GM18520 (cell line): Measurements from ENCODE around the gene TMEM14A.

ENCODE experiments used
- ATAC-seq: cut with Tn5 transposase; IDR thresholded peaks from one replicate; pipeline ENCODE4 v1.9.1; 2021; ENCODE audit not compliant: unreplicated experiment

The TMEM14A gene, protein sequence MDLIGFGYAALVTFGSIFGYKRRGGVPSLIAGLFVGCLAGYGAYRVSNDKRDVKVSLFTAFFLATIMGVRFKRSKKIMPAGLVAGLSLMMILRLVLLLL

DNA sequence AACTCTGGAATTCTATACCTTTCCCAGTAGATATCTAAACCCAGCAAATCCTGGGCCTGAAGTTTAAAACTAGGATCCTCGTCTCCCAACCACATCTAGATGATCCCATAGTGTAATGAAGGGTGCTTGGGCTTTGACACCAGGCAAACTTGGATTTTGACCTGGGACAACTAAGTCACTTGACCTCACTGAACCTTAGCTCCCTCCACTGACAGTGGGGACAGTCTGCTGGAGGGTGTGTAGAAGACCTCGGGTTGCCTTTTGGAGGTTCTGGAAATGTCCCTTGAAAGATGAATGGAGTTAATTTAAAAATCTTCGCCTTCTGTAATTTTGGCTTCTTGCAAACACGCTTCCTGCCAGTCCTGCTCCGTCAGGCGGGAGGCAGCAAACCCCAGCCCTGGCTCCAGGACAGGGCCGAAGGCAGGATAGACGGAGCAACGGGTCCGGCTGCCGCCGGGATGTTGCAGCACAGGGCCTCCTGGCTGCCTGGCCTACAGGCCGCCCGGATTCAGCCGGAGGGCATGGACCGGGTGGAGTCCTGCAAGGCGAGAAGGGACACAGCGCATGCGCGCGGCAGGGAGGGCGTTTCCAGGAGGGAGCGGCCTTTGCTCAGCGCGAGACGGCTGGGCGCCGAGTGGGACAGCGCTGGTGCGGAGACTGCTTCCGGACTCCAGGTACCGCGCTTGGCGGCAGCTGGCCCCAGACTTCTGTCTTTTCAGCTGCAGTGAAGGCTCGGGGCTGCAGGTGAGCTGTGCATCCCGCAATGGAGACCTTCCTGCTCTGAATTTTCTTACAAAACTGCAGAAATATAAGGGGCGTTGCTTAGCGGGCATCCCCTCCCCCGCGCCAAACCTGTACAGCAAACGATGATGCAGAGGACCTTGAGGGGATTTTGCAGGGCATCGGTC, at the start of gene TMEM14A:
TMEM14A (plus strand) TSS at position 612 of the 908 bp plus-strand sequence. CDS start 5,990 bp downstream, outside the sequence.
- ATAC-seq = peak; percentile 96

DNA sequence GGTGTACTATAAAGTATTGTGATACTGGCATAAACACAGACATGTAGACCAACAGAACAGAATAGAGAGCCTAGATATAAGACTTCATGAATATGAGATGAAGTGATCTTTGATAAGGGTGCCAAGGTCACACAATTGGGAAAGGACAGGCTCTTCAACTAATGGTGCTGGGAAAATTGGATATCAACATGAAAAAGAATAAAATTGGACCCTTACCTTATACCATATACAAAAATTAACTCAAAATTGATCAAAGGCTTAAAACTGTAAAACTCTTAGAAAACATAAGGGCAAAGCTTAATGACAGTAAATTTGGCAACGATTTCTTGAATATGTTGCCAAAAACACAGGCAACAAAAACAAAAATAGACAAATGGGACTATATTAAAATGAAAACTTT, 49.3 kb upstream of the TMEM14A start:
- no peak for ATAC-seq

DNA sequence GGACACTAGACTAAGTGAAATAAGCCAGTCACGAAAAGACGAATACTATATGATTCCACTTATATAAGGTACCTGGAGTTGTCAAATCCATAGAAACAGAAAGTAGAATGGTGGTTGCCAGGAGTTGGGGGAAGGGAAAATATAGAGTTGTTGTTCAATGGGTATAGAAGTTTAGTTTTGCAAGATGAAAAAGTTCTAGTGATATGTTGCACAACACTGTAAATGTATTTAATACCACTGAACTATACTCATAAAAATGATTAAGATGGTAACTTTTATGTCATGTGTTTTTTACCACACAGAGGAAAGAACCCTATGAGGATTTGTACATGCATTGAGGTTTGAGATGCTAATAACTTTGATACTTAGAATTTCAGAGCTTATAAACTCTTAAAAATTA, 48.1 kb upstream of the TMEM14A start:
- no peak for ATAC-seq

DNA sequence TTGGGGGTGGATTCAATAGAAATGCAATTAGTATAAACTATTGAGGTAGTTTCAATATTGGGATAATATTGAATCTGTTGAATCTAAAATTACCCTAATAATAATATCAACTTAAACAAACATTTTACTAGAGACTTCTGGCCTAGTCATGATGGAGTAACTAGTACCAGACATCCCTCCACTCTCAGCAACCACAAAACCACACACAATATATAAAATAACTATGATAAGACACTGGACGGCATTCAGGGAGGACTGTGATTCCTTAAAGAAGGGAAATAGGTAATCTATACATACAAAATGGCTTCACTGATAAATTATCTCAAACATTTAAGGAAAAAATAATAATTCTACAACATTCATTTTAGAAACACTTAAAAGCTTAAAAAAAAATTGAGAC, 38.9 kb upstream of the TMEM14A start:
- no peak for ATAC-seq

DNA sequence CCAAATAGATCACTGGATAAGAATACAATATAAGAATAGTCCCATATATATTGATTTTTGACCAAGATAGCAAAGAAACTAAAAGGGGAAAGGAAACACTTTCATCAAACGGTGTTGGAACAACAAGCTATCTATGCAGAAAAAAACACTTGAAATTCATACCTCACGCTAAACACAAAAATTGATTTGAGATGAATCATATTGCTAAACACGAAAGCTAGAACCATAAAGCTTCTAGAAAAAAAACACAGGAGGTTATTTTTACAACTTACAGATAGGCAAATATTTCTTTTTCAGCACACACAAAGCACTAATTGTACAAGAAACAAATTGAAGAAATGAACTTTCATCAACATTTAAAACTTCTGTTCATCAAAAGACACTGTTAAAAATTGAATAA, 36.7 kb upstream of the TMEM14A start:
- ATAC-seq = no peak

DNA sequence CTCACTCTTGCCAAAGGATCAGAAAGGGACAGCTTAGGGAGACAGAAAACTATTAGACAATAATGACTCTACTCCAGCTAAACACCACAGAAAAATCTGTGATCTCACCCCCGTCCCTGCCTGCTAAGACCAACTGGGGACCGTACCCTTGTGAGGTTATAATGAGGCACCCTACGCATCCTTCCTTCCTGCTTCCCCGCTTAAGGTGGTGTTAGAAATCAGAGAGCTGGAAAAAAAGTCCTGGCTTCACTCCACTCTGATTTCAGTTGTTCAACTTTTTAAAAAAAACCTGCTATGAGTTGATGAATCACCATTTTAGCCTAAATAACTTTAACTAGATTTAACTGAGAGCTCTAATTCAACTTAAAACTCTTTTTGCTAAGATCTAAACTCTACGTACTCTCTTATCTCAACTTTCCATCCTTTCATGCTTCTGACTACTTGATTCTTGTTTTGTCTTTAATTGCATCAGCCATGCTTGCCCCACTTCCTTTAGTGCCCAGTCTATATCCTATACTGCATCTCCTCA, 35.8 kb upstream of the TMEM14A start:
- no peak for ATAC-seq

DNA sequence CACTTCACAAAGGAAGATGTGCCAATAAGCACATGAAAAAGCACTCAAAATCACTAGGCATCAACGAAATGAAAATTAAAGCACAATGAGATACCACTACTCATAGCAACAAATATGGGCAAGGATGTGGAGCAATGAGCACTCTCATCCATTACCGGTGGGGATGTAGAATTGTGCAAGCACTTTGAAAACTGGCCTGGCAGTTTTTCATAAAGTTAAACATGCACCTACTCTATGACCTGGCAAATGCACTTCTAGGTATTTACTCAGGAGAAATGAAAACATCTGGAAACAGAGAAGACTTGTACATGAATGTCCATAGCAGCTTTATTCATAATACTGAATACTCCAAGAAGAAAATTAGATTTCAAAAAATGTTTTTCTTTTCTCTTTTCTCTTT, 34.1 kb upstream of the TMEM14A start:
- ATAC-seq = no peak

DNA sequence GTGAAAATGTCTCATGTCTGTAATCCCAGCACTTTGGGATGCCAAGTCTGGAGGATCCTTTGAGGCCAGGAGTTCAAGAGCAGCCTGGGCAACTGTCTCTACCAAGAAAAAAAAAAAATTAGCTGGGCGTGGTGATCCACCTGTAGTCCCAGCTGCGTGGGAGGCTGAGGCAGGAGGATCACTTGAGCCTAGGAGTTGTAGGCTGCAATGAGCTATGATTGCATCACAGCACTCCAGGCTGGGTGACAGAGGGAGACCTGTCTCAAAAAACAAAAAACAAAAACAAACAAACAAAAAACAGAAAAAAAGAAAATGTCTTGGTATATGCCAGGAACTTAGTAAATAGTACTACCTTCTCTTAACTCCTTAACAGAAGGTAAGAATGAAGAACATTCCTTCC, 31.4 kb upstream of the TMEM14A start:
- ATAC-seq = no peak

DNA sequence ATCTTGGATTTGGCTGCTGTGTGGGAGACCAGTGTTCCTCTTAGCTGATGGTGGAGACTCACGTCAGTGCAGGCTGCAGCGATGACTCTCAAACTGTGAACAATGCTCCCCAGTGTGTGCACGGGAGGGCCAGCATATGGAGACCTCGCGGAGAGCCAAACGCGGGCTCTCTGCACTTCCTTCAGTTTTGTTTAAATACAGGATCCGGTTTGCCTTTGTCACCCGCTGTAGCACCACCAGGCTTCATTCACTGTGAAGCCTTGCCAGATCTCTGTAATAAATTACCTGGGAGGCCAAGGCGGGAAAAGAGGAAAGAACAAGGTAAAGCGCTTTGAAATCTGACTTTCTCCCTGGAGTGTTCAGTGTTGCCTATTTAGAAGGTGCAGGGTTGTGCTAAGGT, 30.7 kb upstream of the TMEM14A start:
- no peak for ATAC-seq

DNA sequence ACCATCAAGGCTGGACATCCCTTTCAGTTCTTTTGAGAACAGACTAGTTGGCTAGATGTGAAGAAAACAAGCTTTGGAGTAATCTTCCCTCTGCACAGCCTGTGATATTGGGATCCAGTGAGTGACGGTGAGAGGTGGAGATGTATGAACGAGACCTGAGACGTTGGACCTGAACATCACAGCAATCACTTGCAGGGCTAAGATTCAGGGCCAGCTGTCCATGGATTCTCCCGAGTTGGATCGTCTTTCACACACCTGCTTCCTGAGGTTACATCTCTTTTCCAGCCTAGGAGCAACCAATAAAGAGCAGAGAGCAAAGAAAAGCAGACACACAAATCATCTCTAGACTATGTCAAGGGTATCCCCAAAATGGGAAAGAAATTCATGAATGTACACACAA, 30.0 kb upstream of the TMEM14A start:
- ATAC-seq = no peak

DNA sequence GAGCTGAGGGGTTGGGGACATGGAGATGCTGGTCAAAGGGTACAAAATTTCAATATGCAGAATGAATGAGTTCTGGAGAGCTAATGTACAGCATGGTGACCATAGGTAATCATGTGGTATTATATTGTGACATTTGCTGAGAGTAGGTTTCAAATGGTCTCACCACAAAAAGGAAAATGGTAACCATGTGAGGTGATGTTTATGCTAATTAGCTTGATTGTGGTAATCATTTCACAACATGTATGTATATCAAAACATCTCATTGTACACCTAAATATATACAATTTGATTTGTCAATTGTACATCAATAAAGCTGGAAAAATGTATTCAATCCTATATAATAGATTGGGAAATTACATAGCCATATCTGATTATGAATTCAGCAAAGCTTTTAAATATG, 29.5 kb upstream of the TMEM14A start:
- ATAC-seq = no peak

DNA sequence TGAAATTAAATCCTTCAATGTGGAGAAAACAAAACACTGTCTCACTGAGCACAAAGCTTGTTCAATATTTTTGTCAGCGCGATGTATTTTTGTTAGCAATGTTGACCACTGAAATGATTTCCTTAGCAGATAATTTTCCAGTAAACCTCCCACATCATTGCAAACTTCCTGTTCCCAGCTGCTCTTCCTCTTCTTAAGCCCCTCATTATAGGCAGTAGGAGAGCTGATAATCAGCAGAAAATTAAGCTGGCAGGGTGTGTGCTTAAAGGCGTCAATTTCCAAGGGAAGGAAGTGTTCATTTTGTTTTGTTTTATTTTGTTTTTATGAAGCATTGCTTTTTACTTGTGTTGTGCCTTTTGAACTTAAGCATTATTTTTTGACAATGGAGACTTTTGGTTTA, 29.1 kb upstream of the TMEM14A start:
- ATAC-seq = no peak

DNA sequence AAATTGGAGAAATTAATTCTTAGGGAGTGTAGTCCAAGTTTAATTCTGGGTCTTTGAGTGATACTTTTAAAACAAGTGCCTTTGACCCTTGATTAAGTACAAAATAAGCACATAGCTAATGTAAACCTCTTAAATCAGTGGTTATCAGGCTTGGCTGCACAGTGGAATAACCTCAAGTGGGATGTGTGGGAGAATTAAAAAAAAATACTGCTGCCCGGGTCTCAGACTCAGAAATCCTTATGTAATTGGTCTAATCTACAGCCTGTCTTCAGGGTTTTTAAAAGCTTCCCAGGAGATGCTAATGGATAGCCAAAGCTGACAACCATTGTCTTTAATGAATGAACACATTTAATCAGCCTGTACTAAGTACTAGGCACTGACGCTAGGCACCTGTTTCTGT, 28.5 kb upstream of the TMEM14A start:
- ATAC-seq = no peak

DNA sequence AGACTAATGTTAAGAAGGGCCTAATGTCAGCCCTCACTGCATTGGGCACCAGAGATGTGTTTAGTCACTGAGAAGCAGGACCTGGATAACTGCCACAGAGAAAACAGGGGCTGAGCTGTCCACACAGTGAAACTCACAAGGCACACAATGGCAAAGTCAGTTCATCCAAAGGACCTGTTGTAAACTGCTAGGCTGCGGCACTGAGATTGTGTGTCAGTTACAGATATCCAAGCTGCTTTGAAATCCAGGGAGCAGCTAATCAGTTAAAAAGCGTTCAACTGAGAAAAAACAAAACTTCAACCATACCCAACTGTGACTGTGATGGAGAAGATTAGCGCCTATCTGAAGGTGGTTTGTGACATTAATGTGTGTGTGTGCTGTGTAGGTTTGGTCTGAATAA, 27.8 kb upstream of the TMEM14A start:
- no peak for ATAC-seq

DNA sequence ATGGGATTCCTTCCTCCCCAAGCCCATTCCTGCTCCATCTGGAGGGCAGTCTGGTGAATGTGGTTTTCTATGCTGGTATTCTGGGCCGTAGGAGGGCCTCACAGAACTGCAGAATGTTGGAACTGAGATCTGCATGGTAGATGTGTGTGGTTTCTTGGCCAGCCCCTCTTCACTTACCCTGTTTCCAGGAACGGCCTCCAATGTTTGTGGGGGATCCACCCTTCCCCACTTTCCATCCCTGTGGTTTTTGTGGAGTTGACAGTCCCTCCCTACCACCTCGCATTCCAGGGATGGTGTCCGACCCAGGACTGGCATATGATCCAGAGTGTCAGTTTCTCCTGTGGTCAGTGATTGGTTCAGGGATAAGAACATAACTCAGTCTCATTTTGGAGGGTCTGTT, 26.7 kb upstream of the TMEM14A start:
- no peak for ATAC-seq

DNA sequence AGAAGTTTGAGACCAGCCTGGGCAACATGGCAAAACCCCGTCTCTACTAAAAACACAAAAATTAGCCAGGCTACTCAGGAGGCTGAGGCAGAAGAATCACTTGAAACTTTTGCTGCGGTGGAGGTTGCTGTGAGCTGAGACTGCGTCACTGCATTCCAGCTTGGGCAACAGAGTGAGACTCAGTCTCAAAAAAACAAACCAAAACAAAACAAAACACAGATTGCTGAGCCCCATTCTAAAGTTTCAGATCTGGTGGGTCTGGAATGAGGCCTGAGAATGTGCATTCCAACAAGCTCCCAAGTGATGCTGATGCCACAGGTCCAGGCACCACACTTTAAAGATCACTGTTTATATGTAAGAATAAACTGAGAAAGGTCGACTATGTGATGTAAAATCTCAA, 24.9 kb upstream of the TMEM14A start:
- ATAC-seq = no peak

DNA sequence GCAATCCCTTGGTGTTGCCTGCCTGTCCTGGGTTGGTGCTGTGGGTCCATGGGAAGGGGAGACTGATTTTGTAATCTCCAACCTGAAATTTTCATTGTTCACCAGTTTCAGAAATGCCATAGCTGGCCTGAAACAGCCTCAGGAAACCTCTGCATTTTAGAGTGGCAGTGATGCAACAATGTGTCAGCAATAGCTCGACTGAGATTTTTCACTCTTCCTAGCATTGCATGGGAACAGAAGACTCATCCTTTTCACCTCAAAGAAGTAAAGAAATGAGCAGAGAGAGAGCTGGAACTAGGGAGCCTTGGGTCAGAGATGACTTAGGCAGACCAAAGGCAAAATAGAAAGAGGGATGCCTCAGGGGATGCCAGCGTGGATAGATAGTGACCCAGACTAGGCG, 23.7 kb upstream of the TMEM14A start:
- ATAC-seq = no peak

DNA sequence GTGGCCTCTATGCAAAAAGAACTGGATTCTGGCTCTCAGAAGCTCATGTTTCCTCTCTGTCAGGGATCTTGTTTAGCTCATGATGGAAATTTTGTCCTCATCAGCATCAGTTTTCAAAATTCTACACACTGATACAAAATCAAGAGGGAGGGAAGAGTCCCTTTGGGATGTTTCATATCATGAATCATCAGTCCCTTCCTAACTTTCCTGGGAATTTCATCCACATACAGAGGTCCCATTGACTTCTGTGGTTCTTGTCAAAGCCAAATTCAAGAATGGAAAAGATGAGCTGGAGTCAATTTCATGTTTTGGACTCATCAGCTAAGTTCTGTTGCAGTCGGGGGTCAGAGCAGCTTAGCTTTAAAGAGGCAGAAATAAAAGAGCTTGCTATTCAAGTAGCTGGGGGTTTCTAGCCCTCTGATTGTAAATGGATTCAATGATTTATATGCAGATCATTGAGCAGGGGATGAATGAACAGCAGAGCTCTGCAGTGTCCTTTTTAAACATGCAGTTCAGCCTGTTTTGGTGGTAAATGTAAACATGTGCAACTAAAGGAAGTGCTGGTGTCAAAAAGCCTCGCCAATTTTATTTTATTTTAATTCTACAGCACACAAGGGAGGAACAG, 21.3 kb upstream of the TMEM14A start:
- ATAC-seq = no peak

DNA sequence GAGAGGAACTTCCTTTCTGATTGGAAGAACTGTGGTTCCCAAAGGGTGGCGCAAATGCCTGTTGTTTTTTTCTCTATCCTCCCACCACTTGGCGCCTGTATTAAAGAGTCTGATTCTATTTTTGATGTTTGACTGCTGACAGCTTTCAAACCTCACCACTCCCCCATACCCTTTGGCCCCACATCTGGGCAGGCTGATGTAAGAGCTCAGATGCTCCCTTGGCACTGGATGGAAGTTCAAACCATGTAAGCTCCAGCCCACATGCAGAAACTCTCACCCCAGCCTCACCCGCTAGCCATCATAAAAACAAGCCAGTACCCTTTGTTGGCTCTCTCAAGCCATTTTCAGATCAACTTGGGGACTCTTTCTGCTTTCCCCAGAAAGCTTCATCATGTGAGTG, 20.0 kb upstream of the TMEM14A start:
- ATAC-seq = no peak

DNA sequence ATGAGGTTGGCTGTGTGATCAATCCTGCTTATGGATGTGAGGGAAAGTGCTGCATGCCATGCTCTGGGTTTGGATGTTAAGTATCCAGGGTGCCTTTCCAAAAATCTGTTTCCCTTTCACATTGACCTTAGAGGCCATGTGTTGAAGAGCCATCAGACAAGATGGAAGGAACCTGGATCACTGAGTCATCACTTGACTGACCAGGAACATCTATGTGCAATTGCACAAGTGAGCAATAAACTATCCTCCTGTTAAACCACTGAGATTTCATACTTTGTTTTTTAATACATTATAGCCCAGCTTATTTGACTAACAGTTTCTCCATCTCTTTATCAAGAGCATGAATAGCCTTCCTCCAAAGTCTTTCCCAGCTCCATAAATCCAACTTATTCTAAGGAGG, 17.8 kb upstream of the TMEM14A start:
- ATAC-seq = no peak

DNA sequence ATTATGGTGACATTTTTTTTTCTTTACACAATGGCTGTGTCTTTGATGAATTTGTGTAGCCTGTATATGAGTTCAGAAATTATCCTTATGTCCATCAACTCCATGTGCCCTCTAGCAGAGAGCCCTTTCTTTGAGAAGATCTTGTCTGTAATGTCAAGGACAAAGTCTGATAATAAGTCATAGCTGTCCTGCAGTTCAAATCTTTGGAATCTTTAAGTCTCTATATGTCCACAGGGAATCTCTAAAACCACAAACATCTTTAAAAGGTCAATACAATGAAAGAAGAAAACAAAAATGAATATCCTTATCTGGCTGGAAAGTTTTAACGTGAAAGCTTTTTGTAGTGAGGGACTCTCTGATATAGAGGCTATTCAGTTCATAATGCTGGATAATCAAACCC, 16.9 kb upstream of the TMEM14A start:
- no peak for ATAC-seq

DNA sequence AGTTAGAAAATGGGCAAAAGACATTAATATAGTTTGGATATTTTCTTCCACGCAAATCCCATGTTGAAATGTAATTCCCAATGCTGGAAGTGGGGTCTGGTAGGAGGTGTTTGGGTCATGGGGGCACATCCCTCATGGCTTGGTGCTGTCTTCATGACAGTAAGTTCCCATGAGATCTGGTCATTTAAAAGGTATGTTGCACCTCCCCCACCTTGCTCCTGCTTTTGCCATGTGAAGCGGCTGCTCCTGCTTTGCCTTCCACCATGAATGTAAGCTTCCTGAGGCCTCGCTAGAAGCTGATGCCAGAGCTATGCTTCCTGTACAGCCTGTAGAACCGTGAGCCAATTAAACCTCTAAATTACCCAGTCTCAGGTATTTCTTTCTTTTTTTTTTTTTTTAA, 16.3 kb upstream of the TMEM14A start:
- no peak for ATAC-seq
